ENCODE measurements around the gene SLC30A7. TPM values are rescaled to one million over a fixed set of nuclear protein-coding genes. Genes with fewer than 3 reads are reported as not detected.
"Not testable (repeated sequence)": the region's sequence is repeated elsewhere in the genome, so short reads cannot be mapped to it uniquely, and the experiment has no call there.

The SLC30A7 gene
- total and polyA plus RNA-seq, 9 donors = 7.0 to 18.4 (median 9.0) TPM

DNA sequence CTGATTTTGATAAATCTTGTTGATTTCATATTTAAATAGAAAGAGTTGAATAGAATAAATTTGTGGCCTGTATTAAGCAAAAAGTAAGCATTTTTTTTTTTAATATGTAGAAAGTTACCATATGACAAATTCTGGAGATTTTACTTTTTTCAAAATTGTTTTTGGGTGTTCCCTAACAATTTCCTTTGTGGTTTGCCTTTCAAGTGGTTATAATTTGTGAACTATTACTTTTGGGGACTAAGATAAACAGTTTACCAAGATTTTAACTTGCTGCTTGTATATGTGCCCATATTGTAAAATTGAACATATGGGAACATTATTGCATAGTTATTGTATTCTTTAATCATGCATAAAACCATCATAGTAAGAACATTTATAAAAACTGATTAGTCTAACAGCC, 34.6 kb downstream of the SLC30A7 start:
- DNase-seq = no peak
- Histone ChIP-seq H3K4me3 (ENCODE audit: low read length) (no peak overlapping the region), H3K4me1 (ENCODE audit: control insufficient read depth, insufficient read depth, low read length) (no peaks in the 10 kb centered on the region), H3K9me3 (replicated peaks; ENCODE audit: control insufficient read depth, low read depth, low read length) (no peaks in the 10 kb centered on the region), H3K27me3 (ENCODE audit: control insufficient read depth, insufficient read depth, low read length) (no peaks in the 10 kb centered on the region), H3K36me3 (ENCODE audit: control insufficient read depth, insufficient read depth, low read length) (peaks cover 2% of the 10 kb centered on the region), H3K27ac (ENCODE audit: low read length) (no peak overlapping the region)

DNA sequence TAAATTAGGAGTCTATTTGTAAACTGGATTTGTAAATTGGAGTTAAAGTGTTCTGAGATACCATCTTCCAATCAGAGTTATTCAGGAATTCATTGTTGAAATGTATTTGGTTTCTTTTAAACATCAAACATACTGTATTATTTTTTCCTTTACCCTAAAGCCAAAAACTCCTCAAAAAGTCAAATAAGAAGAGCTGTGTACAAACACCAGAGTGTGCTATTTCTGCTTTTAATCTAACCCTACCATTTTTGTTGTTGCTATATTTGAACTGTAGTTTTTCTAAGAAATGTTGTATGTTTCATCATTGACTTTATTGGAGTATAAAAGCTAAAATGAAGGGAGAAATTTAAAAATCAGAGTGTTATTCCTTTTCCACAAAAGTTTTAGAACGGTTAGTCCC, 35.8 kb downstream of the SLC30A7 start:
- Histone ChIP-seq H3K27ac (ENCODE audit: low read length) (no peak overlapping the region), H3K9me3 (replicated peaks; ENCODE audit: control insufficient read depth, low read depth, low read length) (no peaks in the 10 kb centered on the region), H3K27me3 (ENCODE audit: control insufficient read depth, insufficient read depth, low read length) (no peaks in the 10 kb centered on the region), H3K36me3 (ENCODE audit: control insufficient read depth, insufficient read depth, low read length) (peaks cover 2% of the 10 kb centered on the region), H3K4me3 (ENCODE audit: low read length) (no peak overlapping the region), H3K4me1 (ENCODE audit: control insufficient read depth, insufficient read depth, low read length) (no peaks in the 10 kb centered on the region)
- no peak for DNase-seq
- WGBS (ENCODE audit: insufficient coverage) = 100% methylated on average over 1 of the region's 1 CpG

DNA sequence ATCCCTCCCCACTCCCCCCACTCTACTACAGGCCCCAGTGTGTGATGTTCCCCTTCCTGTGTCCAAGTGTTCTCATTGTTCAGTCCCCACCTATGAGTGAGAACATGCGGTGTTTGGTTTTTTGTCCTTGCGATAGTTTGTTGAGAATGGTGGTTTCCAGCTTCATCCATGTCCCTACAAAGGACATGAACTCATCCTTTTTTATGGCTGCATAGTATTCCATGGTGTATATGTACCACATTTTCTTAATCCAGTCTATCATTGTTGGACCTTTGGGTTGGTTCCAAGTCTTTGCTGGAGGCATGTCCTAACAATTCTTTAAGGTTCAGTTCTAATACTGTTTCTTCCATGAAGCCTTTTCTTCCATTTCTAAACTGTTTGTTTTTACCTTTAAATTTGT, 37.7 kb downstream of the SLC30A7 start:
- H3K4me1 ChIP-seq (ENCODE audit: control insufficient read depth, insufficient read depth, low read length); H3K27ac ChIP-seq (ENCODE audit: low read length); H3K27me3 ChIP-seq (ENCODE audit: control insufficient read depth, insufficient read depth, low read length); H3K9me3 ChIP-seq (replicated peaks; ENCODE audit: control insufficient read depth, low read depth, low read length); H3K4me3 ChIP-seq (ENCODE audit: low read length); H3K36me3 ChIP-seq (ENCODE audit: control insufficient read depth, insufficient read depth, low read length); DNase-seq: not testable (repeated sequence)
- no CpG with 5 or more reads among the region's 2 CpGs for WGBS (ENCODE audit: insufficient coverage)

DNA sequence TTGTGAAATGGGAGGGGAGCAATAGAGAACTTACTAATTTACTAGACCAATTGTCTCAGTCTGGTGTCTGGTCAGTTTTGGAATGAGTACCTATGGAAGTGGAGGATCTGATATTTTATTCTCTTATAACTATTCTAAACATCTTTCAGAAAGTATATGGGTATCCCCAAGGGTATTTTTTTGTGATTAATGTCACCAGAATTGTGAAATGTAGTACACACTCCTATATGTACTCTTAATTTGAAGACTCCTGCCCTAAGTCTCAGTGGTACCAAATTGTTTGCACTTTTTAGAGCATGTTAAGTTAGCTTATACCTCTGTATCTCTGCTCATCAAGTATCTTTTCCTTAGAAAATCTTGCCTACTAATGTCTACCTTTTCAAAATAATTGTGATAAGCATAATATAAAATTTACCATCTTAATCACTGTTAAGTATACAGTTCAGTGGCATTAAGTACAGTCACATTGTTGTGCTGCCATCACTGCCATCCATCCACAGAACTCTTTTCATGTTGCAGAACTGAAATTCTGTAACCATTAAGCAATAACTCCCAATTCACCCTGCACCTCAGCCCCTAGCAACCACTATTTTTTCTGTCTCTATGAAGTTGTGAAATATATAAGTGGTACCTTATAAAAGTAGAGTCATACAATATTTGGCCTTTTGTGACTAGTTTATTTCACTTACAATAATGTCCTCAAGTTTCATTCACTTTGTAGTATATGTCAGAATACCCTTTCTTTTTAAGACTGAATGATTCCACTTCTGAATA, 40.5 kb downstream of the SLC30A7 start:
- no peaks in the 10 kb centered on the region for H3K27me3 ChIP-seq (ENCODE audit: control insufficient read depth, insufficient read depth, low read length)
- no peak overlapping the region for H3K27ac ChIP-seq (ENCODE audit: low read length)
- no peak for DNase-seq
- H3K9me3 ChIP-seq (replicated peaks; ENCODE audit: control insufficient read depth, low read depth, low read length) = no peaks in the 10 kb centered on the region
- no peaks in the 10 kb centered on the region for H3K4me1 ChIP-seq (ENCODE audit: control insufficient read depth, insufficient read depth, low read length)
- no peak overlapping the region for H3K4me3 ChIP-seq (ENCODE audit: low read length)
- peaks cover 5% of the 10 kb centered on the region for H3K36me3 ChIP-seq (ENCODE audit: control insufficient read depth, insufficient read depth, low read length)

DNA sequence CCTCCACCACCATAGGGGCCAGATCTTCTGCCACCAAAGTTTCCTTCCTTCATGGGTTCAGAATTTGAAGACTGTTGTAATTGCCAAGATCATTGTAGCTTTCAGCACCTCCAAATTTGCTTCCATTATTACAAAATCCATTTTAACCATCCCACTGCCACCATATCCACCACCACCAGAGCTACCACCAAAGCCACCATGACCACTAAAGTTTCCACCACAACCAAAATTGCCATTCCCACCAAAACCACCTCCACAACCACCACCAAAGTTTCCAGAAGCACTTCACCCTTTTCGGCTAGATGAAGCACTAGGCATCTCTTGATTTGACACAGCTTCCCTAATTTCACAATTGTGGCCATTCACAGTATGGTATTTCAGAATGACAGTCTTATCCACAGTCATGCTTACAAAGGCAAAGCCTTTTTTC, 45.2 kb downstream of the SLC30A7 start:
- Histone ChIP-seq H3K4me1 (ENCODE audit: control insufficient read depth, insufficient read depth, low read length) (no peaks in the 10 kb centered on the region), H3K36me3 (ENCODE audit: control insufficient read depth, insufficient read depth, low read length) (peaks cover 11% of the 10 kb centered on the region), H3K9me3 (replicated peaks; ENCODE audit: control insufficient read depth, low read depth, low read length) (no peaks in the 10 kb centered on the region), H3K4me3 (ENCODE audit: low read length) (no peak overlapping the region), H3K27me3 (ENCODE audit: control insufficient read depth, insufficient read depth, low read length) (no peaks in the 10 kb centered on the region), H3K27ac (ENCODE audit: low read length) (no peak overlapping the region)
- 94% methylated on average over 1 of the region's 1 CpG for WGBS (ENCODE audit: insufficient coverage)
- no peak for DNase-seq

DNA sequence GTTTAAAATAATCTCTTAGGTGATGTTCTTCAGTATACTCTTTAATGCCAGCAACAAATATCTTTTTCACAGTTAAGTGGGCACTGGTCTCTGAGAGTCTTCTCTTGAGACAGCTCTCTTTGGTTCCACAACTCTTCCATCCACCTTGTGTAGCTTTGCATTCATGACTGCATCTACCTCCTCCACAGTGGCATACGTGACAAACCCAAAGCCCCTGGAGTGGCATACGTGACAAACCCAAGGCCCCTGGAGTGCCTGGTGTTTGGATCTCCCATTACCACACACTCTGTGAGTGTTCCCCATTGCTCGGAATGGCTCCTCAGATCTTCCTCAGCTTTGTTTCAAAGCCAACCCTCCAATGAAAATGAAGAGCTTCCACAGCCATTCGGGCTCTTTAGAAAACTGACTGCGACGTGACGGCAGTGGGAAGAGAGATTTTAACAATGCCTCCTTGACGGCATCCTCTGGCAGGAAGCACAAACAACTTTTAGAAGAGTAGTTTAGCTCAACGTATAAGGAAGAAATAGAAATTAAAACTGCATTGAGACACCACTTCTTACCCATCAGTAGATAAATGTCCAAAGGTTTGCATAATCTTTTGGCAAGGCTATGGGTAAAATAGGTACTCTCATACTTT, 45.8 kb downstream of the SLC30A7 start:
- no peaks in the 10 kb centered on the region for H3K9me3 ChIP-seq (replicated peaks; ENCODE audit: control insufficient read depth, low read depth, low read length)
- H3K27ac ChIP-seq (ENCODE audit: low read length) = no peak overlapping the region
- no peaks in the 10 kb centered on the region for H3K4me1 ChIP-seq (ENCODE audit: control insufficient read depth, insufficient read depth, low read length)
- no peaks in the 10 kb centered on the region for H3K27me3 ChIP-seq (ENCODE audit: control insufficient read depth, insufficient read depth, low read length)
- no peak for DNase-seq
- 97% methylated on average over 3 of the region's 9 CpGs for WGBS (ENCODE audit: insufficient coverage)
- H3K36me3 ChIP-seq (ENCODE audit: control insufficient read depth, insufficient read depth, low read length) = peaks cover 11% of the 10 kb centered on the region
- H3K4me3 ChIP-seq (ENCODE audit: low read length) = no peak overlapping the region

DNA sequence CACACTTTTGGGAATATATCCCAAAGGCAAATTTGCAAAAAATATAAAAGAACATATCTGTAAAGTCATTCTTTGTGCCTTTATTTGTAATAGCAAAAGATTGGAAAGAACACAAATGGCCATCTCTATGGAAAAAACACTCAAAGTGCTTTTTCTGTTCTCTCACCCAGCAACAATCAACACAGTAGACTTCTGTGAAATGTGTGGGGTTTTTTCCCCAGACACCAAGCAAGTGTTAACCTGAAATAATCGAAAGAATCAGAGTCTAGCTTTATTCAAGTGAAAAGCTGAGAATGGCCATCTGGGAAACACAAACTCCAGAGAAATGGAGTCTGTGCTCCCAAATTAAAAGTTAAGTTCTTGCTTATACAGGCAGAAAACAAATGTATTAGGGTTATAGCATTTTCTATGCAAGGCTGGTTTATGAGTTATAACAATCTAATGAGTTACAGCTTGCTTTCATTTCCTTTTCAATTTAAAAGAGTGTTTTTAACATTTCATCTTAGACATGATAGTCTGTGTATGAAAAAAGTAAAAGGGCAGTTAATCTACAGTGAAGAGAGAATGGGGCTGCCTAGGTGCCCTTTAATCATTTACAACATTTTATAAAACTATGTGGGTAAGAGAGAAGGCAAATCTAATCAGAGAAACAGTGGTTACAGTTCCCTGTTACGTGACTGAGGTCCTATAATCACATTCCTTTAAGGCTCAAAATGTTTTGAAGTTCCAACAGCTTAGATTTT, 46.6 kb downstream of the SLC30A7 start:
- Histone ChIP-seq H3K4me3 (ENCODE audit: low read length) (no peak overlapping the region), H3K36me3 (ENCODE audit: control insufficient read depth, insufficient read depth, low read length) (peaks cover 11% of the 10 kb centered on the region), H3K27me3 (ENCODE audit: control insufficient read depth, insufficient read depth, low read length) (no peaks in the 10 kb centered on the region), H3K4me1 (ENCODE audit: control insufficient read depth, insufficient read depth, low read length) (no peaks in the 10 kb centered on the region), H3K9me3 (replicated peaks; ENCODE audit: control insufficient read depth, low read depth, low read length) (no peaks in the 10 kb centered on the region), H3K27ac (ENCODE audit: low read length) (no peak overlapping the region)
- WGBS (ENCODE audit: insufficient coverage) = no CpG with 5 or more reads among the region's 2 CpGs
- DNase-seq = peak; percentile 29

DNA sequence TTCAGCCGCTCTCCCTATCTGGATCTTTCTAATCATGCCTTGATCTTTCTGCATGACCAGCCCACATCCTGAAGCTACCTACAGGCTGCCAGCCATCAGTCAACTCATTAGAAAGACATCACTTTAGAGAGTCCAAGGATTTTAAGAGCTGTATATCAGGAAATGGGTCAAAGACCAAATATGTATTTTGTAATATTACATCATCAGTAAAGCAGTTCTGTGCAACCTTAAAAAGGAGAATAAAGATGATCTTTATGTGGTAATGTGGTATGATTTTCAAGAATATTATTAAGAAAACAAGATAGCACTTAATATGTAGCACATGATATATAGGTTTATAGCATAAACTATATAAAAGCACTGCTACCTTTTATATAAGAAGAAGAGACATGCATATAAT, 47.6 kb downstream of the SLC30A7 start:
- H3K4me1 ChIP-seq (ENCODE audit: control insufficient read depth, insufficient read depth, low read length) = no peaks in the 10 kb centered on the region
- H3K4me3 ChIP-seq (ENCODE audit: low read length) = no peak overlapping the region
- peaks cover 11% of the 10 kb centered on the region for H3K36me3 ChIP-seq (ENCODE audit: control insufficient read depth, insufficient read depth, low read length)
- no CpG with 5 or more reads among the region's 1 CpG for WGBS (ENCODE audit: insufficient coverage)
- H3K9me3 ChIP-seq (replicated peaks; ENCODE audit: control insufficient read depth, low read depth, low read length) = no peaks in the 10 kb centered on the region
- H3K27me3 ChIP-seq (ENCODE audit: control insufficient read depth, insufficient read depth, low read length) = no peaks in the 10 kb centered on the region
- no peak overlapping the region for H3K27ac ChIP-seq (ENCODE audit: low read length)
- no peak for DNase-seq

DNA sequence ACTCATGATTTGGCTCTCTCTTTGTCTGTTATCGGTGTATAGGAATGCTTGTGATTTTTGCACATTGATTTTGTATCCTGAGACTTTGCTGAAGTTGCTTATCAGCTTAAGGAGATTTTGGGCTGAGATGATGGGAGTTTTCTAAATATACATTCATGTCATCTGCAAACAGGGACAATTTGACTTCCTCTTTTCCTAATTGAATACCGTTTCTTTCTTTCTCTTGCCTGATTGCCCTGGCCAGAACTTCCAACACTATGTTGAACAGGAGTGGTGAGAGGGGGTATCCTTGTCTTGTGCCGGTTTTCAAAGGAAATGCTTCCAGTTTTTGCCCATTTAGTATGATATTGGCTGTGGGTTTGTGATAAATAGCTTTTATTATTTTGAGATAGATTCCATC, 50.2 kb downstream of the SLC30A7 start:
- not testable (repeated sequence) for H3K27ac ChIP-seq (ENCODE audit: low read length); H3K4me1 ChIP-seq (ENCODE audit: control insufficient read depth, insufficient read depth, low read length); DNase-seq; H3K9me3 ChIP-seq (replicated peaks; ENCODE audit: control insufficient read depth, low read depth, low read length); H3K4me3 ChIP-seq (ENCODE audit: low read length); H3K36me3 ChIP-seq (ENCODE audit: control insufficient read depth, insufficient read depth, low read length); H3K27me3 ChIP-seq (ENCODE audit: control insufficient read depth, insufficient read depth, low read length)
- WGBS (ENCODE audit: insufficient coverage) = no CpG with 5 or more reads among the region's 3 CpGs

DNA sequence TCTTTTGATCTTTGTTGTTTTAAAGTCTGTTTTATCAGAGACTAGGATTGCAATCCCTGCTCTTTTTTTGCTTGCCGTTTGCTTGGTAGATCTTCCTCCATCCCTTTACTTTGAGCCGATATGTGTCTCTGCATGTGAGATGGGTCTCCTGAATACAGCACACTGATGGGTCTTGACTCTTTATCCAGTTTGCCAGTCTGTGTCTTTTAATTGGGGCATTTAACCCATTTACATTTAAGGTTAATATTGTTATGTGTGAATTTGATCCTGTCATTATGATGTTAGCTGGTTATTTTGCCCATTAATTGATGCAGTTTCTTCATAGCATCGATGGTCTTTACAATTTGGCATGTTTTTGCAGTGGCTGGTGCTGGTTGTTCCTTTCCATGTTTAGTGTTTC, 51.9 kb downstream of the SLC30A7 start:
- no CpG with 5 or more reads among the region's 3 CpGs for WGBS (ENCODE audit: insufficient coverage)
- H3K4me1 ChIP-seq (ENCODE audit: control insufficient read depth, insufficient read depth, low read length); H3K4me3 ChIP-seq (ENCODE audit: low read length); H3K9me3 ChIP-seq (replicated peaks; ENCODE audit: control insufficient read depth, low read depth, low read length); H3K27me3 ChIP-seq (ENCODE audit: control insufficient read depth, insufficient read depth, low read length); DNase-seq; H3K36me3 ChIP-seq (ENCODE audit: control insufficient read depth, insufficient read depth, low read length); H3K27ac ChIP-seq (ENCODE audit: low read length): not testable (repeated sequence)

All from muscle of leg (tissue), 11 donors.